Endodermal cell (in vitro differentiated cells): ENCODE measurements around the gene NCAM1. TPM values are rescaled to one million over a fixed set of nuclear protein-coding genes. Genes with fewer than 3 reads are reported as not detected.

Experiments used
- DNase-seq: peaks from one replicate; pipeline ENCODE4 v3.0.0-alpha.2; 2017
- H3K27ac ChIP-seq: 2 replicates; pipeline ENCODE4 v1.5.1; 2013; ENCODE audit warnings: mild to moderate bottlenecking, low read depth, low read length, moderate library complexity
- H3K27me3 ChIP-seq: 2 replicates; pipeline ENCODE4 v1.6.1; 2013; ENCODE audit warnings: mild to moderate bottlenecking, low read length, moderate library complexity; ENCODE audit not compliant: insufficient read depth, control insufficient read depth, poor library complexity, severe bottlenecking
- H3K36me3 ChIP-seq: 2 replicates; pipeline ENCODE4 v1.7.0; 2013; ENCODE audit warnings: mild to moderate bottlenecking, low read length, moderate library complexity; ENCODE audit not compliant: control insufficient read depth, insufficient read depth
- H3K4me1 ChIP-seq: one replicate; pipeline ENCODE4 v1.7.0; 2013; ENCODE audit warnings: low read length; ENCODE audit not compliant: control insufficient read depth, insufficient read depth
- H3K4me3 ChIP-seq: 2 replicates; pipeline ENCODE4 v1.5.1; 2013; ENCODE audit warnings: mild to moderate bottlenecking, low read length, moderate library complexity
- H3K9ac ChIP-seq: 2 replicates; pipeline ENCODE4 v1.6.1; 2013; ENCODE audit warnings: mild to moderate bottlenecking, low read length, moderate library complexity; ENCODE audit not compliant: poor library complexity, severe bottlenecking; ENCODE audit errors: extremely low read depth
- H3K9me3 ChIP-seq: 2 replicates; pipeline ENCODE4 v1.6.1; 2013; ENCODE audit warnings: mild to moderate bottlenecking, low read length, moderate library complexity; ENCODE audit not compliant: control insufficient read depth
- H3K27ac Mint-ChIP-seq: 2 replicates; pipeline ENCODE4 v1.8.0; 2020; ENCODE audit warnings: mixed read lengths
- H3K27me3 Mint-ChIP-seq: 2 replicates; pipeline ENCODE4 v1.8.0; 2021; ENCODE audit warnings: mild to moderate bottlenecking, mixed read lengths; ENCODE audit not compliant: insufficient read depth
- H3K36me3 Mint-ChIP-seq: 2 replicates; pipeline ENCODE4 v1.8.0; 2020; ENCODE audit warnings: low read depth, mixed read lengths
- H3K4me1 Mint-ChIP-seq: 2 replicates; pipeline ENCODE4 v1.8.0; 2020; ENCODE audit warnings: mixed read lengths
- H3K4me3 Mint-ChIP-seq: 2 replicates; pipeline ENCODE4 v1.8.0; 2020; ENCODE audit warnings: mild to moderate bottlenecking, moderate library complexity, mixed read lengths
- H3K9me3 Mint-ChIP-seq: 2 replicates; pipeline ENCODE4 v1.8.0; 2020; ENCODE audit warnings: mild to moderate bottlenecking, mixed read lengths
- WGBS, 2 experiments: methylation state at CpG; one replicate each; pipeline versions ENCODE4 v1.1.5 to v1.1.7; 2013; ENCODE audit warnings: missing lambda C conversion rate in 2 of 2, mixed read lengths in 1 of 2; ENCODE audit not compliant: insufficient coverage in 1 of 2, insufficient read length in 1 of 2; 5-methylcytosine and 5-hydroxymethylcytosine counted together
- total RNA-seq, 2 donors: library from RNA; stranded (reverse); fragmentation: NEBNext Ultra II Directional in 1 of 2; extraction: Animal tissue kit (Norgen Biotek cat#: 25700) in 1 of 2; gene quantifications; 2 replicates in 1 of 2; 3 replicates in 1 of 2; pipeline ENCODE4 v1.2.1, GENCODE V29; 2021
- TF ChIP-seq, protein P1 (sequence below): fragments of 200-600 bp; sonication (generic); conservative IDR thresholded peaks from 2 replicates; pipeline ENCODE4 v1.5.0; 2021; ENCODE audit warnings: antibody characterized with exemption, mild to moderate bottlenecking

The NCAM1 gene
- total RNA-seq, 2 donors from 2014 or later = 1.6 to 2.9 TPM

DNA sequence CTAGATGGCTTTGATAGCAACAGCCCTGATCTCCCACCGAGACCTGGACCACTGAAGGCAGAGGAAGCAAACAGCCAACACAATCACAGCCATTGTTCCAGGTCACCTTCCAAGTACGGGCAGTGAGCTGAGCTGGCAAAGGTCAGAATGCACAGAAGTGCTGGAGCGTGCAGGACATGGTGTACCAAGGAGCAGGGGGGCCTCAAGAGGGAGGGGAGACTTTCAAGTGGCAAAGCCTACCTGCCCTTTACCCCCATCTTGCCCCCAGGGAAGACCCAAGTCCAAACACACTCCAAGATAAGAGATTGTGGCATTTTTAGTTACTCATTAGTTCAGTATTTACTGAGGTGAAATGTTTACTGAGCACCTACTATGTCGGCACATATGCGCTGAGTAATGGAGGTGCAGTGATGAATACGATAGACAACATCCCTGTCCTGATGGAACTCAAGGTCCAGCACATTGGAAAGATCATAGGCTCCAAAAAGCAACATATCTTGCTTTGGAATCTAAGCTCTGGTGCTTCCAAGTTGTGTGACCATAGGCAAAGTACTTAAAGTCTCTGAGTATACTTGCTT lies 327.2 kb downstream of the NCAM1 start:
- H3K36me3 Mint-ChIP-seq = no peaks in the 10 kb centered on the region
- 96 to 98% methylated on average over 5 to 6 of the region's 6 CpGs for WGBS, 2 experiments

DNA sequence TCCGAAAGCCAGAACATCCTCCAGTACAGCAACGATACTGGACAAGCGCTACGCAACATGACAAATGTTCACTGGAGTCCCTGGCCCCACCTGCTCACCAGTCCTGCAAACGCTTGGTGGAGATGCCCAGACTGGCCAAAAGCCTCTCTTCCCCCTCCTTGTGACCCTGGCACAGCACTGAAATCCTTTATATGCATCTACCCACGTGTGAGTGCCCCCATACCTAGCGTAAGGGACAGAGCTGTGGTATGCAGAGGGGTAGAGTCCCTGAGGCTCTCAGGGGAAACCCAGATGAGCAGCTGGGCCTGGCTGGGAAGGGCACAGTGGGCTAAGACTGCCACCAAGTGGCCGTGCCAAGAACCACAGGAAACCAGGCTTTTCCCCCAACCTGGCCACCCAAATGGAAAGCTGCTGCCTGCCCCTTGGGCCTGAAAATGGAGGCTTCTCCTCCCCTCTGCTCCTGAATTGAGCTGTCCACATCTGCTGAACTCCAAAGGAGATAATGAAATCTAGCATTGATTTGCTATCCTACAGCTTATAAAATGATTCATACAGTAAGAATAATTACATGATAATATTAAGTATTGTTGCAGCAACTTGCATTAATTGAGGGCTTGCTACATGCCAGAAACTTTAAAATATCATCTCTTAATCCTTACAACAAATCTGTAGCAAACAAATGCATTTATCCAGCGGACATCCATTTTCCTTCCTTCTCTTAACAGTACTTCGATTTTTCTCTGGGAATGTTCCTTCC lies 328.4 kb downstream of the NCAM1 start:
- Histone ChIP-seq H3K9me3 (no peaks in the 10 kb centered on the region), H3K36me3 (no peaks in the 10 kb centered on the region), H3K27me3 (peaks cover 5% of the 10 kb centered on the region), H3K9ac (no peak overlapping the region), H3K27ac (no peak overlapping the region), H3K4me1 (no peaks in the 10 kb centered on the region), H3K4me3 (no peak overlapping the region)
- Mint-ChIP-seq H3K27me3 (peaks cover 3% of the 10 kb centered on the region), H3K36me3 (no peaks in the 10 kb centered on the region), H3K9me3 (no peaks in the 10 kb centered on the region), H3K4me3 (no peak overlapping the region), H3K27ac (no peak overlapping the region), H3K4me1 (no peaks in the 10 kb centered on the region)
- DNase-seq = peak; percentile 93
- TF ChIP-seq, protein P1, sequence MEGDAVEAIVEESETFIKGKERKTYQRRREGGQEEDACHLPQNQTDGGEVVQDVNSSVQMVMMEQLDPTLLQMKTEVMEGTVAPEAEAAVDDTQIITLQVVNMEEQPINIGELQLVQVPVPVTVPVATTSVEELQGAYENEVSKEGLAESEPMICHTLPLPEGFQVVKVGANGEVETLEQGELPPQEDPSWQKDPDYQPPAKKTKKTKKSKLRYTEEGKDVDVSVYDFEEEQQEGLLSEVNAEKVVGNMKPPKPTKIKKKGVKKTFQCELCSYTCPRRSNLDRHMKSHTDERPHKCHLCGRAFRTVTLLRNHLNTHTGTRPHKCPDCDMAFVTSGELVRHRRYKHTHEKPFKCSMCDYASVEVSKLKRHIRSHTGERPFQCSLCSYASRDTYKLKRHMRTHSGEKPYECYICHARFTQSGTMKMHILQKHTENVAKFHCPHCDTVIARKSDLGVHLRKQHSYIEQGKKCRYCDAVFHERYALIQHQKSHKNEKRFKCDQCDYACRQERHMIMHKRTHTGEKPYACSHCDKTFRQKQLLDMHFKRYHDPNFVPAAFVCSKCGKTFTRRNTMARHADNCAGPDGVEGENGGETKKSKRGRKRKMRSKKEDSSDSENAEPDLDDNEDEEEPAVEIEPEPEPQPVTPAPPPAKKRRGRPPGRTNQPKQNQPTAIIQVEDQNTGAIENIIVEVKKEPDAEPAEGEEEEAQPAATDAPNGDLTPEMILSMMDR = peak; percentile 96
- 54 to 61% methylated on average over 7 to 10 of the region's 10 CpGs for WGBS, 2 experiments

More for the DNA sequence above, 327.2 kb downstream of the NCAM1 start:
- H3K27me3 ChIP-seq = peaks cover 16% of the 10 kb centered on the region
- H3K9me3 Mint-ChIP-seq = no peaks in the 10 kb centered on the region
- DNase-seq = no peak
- H3K9ac ChIP-seq = no peak overlapping the region
- TF ChIP-seq, protein P1 = no peak
- peaks cover 3% of the 10 kb centered on the region for H3K27me3 Mint-ChIP-seq
- no peaks in the 10 kb centered on the region for H3K9me3 ChIP-seq
- H3K4me1 Mint-ChIP-seq = no peaks in the 10 kb centered on the region
- no peak overlapping the region for H3K4me3 Mint-ChIP-seq
- H3K27ac ChIP-seq = no peak overlapping the region
- H3K36me3 ChIP-seq = no peaks in the 10 kb centered on the region
- H3K4me3 ChIP-seq = no peak overlapping the region
- no peak overlapping the region for H3K27ac Mint-ChIP-seq
- H3K4me1 ChIP-seq = no peaks in the 10 kb centered on the region

DNA sequence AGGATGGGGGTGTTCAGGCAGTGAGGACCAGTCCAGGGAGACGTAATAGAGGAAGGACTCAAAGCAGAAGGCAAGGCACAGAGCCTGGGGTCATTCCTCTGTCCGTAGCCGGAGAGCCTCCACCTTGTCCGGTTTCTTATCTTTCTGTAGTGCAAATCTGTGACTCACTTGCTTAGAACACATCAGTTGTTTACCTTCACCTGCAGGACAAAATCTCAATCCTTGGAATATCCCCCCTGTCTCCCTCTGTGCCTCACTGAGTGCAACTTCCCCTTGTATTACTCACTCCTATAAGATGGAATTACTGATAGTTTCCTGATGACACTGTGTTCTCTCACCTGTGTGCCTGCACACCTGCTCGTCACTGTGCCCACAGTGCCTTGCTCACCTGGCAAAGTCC lies 332.7 kb downstream of the NCAM1 start:
- WGBS, 2 experiments = 72 to 75% methylated on average over 5 of the region's 5 CpGs
- H3K36me3 Mint-ChIP-seq = no peaks in the 10 kb centered on the region
- Histone ChIP-seq H3K27ac (no peak overlapping the region), H3K27me3 (no peaks in the 10 kb centered on the region), H3K36me3 (no peaks in the 10 kb centered on the region), H3K9me3 (peaks cover 17% of the 10 kb centered on the region), H3K9ac (no peak overlapping the region), H3K4me3 (no peak overlapping the region), H3K4me1 (no peaks in the 10 kb centered on the region)
- H3K4me3 Mint-ChIP-seq = no peak overlapping the region
- H3K9me3 Mint-ChIP-seq = peaks cover 3% of the 10 kb centered on the region
- H3K27ac Mint-ChIP-seq = no peak overlapping the region
- no peaks in the 10 kb centered on the region for H3K27me3 Mint-ChIP-seq
- peaks cover 15% of the 10 kb centered on the region for H3K4me1 Mint-ChIP-seq
- TF ChIP-seq, protein P1 = no peak
- DNase-seq = no peak
